GM23338 (cell line): Measurements from ENCODE around the gene IFNL1. TPM values are rescaled to one million over a fixed set of nuclear protein-coding genes. Genes with fewer than 3 reads are reported as not detected.

ENCODE experiments used
- ATAC-seq: fragments of 200-7000 bp; cut with Tn5 transposase; 3 replicates; pipeline ENCODE4 v1.9.1; 2020
- DNase-seq: peaks from one replicate; pipeline ENCODE4 v3.0.0-alpha.2; 2015; ENCODE audit warnings: low spot score
- H2AFZ ChIP-seq: fragments of 200-600 bp; sonication (generic); 2 replicates; pipeline ENCODE4 v1.8.0; 2016; ENCODE audit warnings: antibody characterized with exemption, mild to moderate bottlenecking, moderate library complexity
- H3F3A ChIP-seq: fragments of 200-600 bp; sonication (generic); replicated peaks from 2 replicates; pipeline ENCODE4 v1.8.0; 2017; ENCODE audit warnings: antibody characterized with exemption, mixed run types, low read depth
- H3K27ac ChIP-seq: fragments of 200-600 bp; sonication (generic); 2 replicates; pipeline ENCODE4 v1.6.1; 2016; ENCODE audit warnings: low read depth
- H3K27me3 ChIP-seq: fragments of 200-600 bp; sonication (generic); 2 replicates; pipeline ENCODE4 v1.8.0; 2016; ENCODE audit warnings: mild to moderate bottlenecking, mixed run types, moderate library complexity; ENCODE audit not compliant: insufficient read depth
- H3K36me3 ChIP-seq: fragments of 200-600 bp; sonication (generic); 2 replicates; pipeline ENCODE4 v1.8.0; 2016; ENCODE audit warnings: mild to moderate bottlenecking; ENCODE audit not compliant: insufficient read depth
- H3K4me1 ChIP-seq: fragments of 200-600 bp; sonication (generic); 2 replicates; pipeline ENCODE4 v1.8.0; 2016; ENCODE audit warnings: mild to moderate bottlenecking, moderate library complexity; ENCODE audit not compliant: insufficient read depth
- H3K4me2 ChIP-seq: fragments of 200-600 bp; sonication (generic); 2 replicates; pipeline ENCODE4 v1.7.1; 2017; ENCODE audit warnings: mixed run types
- H3K4me3 ChIP-seq: fragments of 200-600 bp; sonication (generic); 2 replicates; pipeline ENCODE4 v1.6.1; 2016; ENCODE audit warnings: mixed run types
- H3K79me2 ChIP-seq: fragments of 200-600 bp; sonication (generic); replicated peaks from 2 replicates; pipeline ENCODE4 v1.8.0; 2017; ENCODE audit warnings: mild to moderate bottlenecking; ENCODE audit not compliant: insufficient read depth
- H3K9me2 ChIP-seq: fragments of 200-600 bp; sonication (generic); 2 replicates; pipeline ENCODE4 v1.8.0; 2017; ENCODE audit not compliant: insufficient read depth
- H4K20me1 ChIP-seq: fragments of 200-600 bp; sonication (generic); replicated peaks from 2 replicates; pipeline ENCODE4 v1.8.0; 2017; ENCODE audit warnings: mild to moderate bottlenecking; ENCODE audit not compliant: insufficient read depth
- H3K27ac Mint-ChIP-seq: 2 replicates; pipeline ENCODE4 v1.8.0; 2020; ENCODE audit warnings: inconsistent platforms, mild to moderate bottlenecking, moderate library complexity, mixed read lengths
- H3K27me3 Mint-ChIP-seq: 3 replicates; pipeline ENCODE4 v1.8.0; 2022; ENCODE audit warnings: low read depth, mild to moderate bottlenecking, moderate library complexity, mixed read lengths, inconsistent platforms; ENCODE audit not compliant: insufficient read depth, poor library complexity
- H3K36me3 Mint-ChIP-seq: 3 replicates; pipeline ENCODE4 v1.8.0; 2021; ENCODE audit warnings: low read depth, mild to moderate bottlenecking, inconsistent platforms, moderate library complexity, mixed read lengths
- H3K4me1 Mint-ChIP-seq: 3 replicates; pipeline ENCODE4 v1.8.0; 2020; ENCODE audit warnings: mild to moderate bottlenecking, inconsistent platforms, mixed read lengths
- H3K4me3 Mint-ChIP-seq: 3 replicates; pipeline ENCODE4 v1.8.0; 2021; ENCODE audit warnings: moderate library complexity, mild to moderate bottlenecking, inconsistent platforms, mixed read lengths
- H3K9me3 Mint-ChIP-seq: 3 replicates; pipeline ENCODE4 v1.8.0; 2020; ENCODE audit warnings: moderate library complexity, mild to moderate bottlenecking, inconsistent platforms, mixed read lengths
- EZH2 ChIP-seq: fragments of 200-600 bp; sonication (generic); IDR thresholded peaks from one replicate; pipeline ENCODE4 v1.8.0; 2017; ENCODE audit warnings: antibody characterized with exemption, mild to moderate bottlenecking, low read depth; ENCODE audit not compliant: unreplicated experiment
- EZH2phosphoT487 ChIP-seq: fragments of 200-600 bp; sonication (generic); IDR thresholded peaks from one replicate; pipeline ENCODE4 v1.8.1; 2018; ENCODE audit warnings: antibody characterized with exemption; ENCODE audit not compliant: unreplicated experiment
- JUNB ChIP-seq: IDR thresholded peaks from one replicate; pipeline ENCODE4 v1.6.1; 2016; ENCODE audit warnings: antibody characterized with exemption; ENCODE audit not compliant: unreplicated experiment
- NANOG ChIP-seq: IDR thresholded peaks from 2 replicates; pipeline ENCODE4 v1.6.1; 2016; ENCODE audit warnings: antibody characterized with exemption, borderline replicate concordance
- POLR2AphosphoS5 ChIP-seq: IDR thresholded peaks from 2 replicates; pipeline ENCODE4 v1.6.1; 2016; ENCODE audit warnings: antibody characterized with exemption, low read depth
- STAT1 ChIP-seq: IDR thresholded peaks from one replicate; pipeline ENCODE4 v1.6.1; 2016; ENCODE audit warnings: antibody characterized with exemption; ENCODE audit not compliant: unreplicated experiment
- ZNF114 ChIP-seq: fragments of 250-450 bp; sonication (Bioruptor Pico); IDR thresholded peaks from 2 replicates; pipeline ENCODE4 v1.5.0; 2020; ENCODE audit warnings: mild to moderate bottlenecking, moderate library complexity
- polyA plus RNA-seq: library from polyadenylated mRNA; unstranded; fragments of >200 nt; fragmentation: Nextera tagmentation; extraction: Ambion mirVana; gene quantifications from 2 replicates; pipeline ENCODE4 v1.2.1, GENCODE V29; 2016
- total RNA-seq: library from RNA; depleted of rRNA; stranded (reverse); fragments of >200 nt; shearing (Covaris generic); gene quantifications from 2 replicates; pipeline ENCODE4 v1.2.3, GENCODE V29; 2014
- TF ChIP-seq, protein P1 (sequence below): fragments of 250-450 bp; sonication (Bioruptor Pico); IDR thresholded peaks from 2 replicates; pipeline ENCODE4 v1.5.0; 2020; ENCODE audit warnings: mild to moderate bottlenecking, moderate library complexity
- TF ChIP-seq, protein P2 (sequence below): IDR thresholded peaks from 2 replicates; pipeline ENCODE4 v1.6.1; 2016; ENCODE audit warnings: antibody characterized with exemption

The IFNL1 gene
- total and polyA plus RNA-seq, 2 experiments from 2014 or later, result not detected

DNA sequence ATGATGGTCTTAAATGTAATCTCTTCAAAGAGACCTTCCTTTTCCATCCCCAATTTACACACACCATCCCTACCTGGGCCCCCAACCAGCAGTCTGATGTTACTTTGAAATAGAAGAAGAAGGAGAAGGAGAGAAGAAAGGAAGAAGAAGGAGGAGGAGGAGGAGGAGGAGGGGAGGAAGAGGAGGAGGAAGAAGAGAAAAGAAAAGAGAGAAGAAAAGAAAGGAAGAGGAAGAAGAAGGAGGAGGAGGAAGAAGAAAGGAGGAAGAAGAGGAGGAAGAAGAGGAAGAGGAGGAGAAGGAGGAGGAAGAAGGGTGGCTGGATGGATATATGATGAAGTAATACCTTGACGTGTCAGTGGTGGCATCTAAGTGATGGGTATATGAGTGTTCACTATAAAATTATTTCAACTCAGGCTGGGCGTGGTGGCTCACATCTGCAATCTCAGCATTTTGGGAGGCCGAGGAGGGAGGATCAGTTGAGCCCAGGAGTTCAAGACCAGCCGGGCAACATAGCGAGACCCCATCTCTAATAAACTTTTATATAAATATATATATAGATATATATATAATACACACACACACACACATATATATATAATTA is 28.1 kb downstream of the IFNL1 start:
- Histone ChIP-seq H3K27me3 (peaks cover 10% of the 10 kb centered on the region; the same call in 1 of the 2 replicates), H3K4me1 (peaks cover 17% of the 10 kb centered on the region), H3K36me3 (no peaks in the 10 kb centered on the region), H4K20me1 (no peaks in the 10 kb centered on the region), H3F3A (0 out of 2 replicates have a peak, but pooled peaks cover 2% of the 10 kb centered on the region), H3K4me3 (no peak overlapping the region), H3K27ac (no peak overlapping the region), H3K4me2 (no peak overlapping the region), H3K9me2 (no peaks in the 10 kb centered on the region), H3K79me2 (peaks cover 1% of the 10 kb centered on the region; the same call in 1 of the 2 replicates), H2AFZ (no peak overlapping the region)
- no peak for ATAC-seq
- H3K36me3 Mint-ChIP-seq, result no peaks in the 10 kb centered on the region
- TF ChIP-seq EZH2phosphoT487 (no peak), STAT1 (no peak), EZH2 (no peak), POLR2AphosphoS5 (no peak), NANOG (no peak), JUNB (no peak), ZNF114 (CRISPR knock-in tag) (no peak)
- TF ChIP-seq, protein P1, sequence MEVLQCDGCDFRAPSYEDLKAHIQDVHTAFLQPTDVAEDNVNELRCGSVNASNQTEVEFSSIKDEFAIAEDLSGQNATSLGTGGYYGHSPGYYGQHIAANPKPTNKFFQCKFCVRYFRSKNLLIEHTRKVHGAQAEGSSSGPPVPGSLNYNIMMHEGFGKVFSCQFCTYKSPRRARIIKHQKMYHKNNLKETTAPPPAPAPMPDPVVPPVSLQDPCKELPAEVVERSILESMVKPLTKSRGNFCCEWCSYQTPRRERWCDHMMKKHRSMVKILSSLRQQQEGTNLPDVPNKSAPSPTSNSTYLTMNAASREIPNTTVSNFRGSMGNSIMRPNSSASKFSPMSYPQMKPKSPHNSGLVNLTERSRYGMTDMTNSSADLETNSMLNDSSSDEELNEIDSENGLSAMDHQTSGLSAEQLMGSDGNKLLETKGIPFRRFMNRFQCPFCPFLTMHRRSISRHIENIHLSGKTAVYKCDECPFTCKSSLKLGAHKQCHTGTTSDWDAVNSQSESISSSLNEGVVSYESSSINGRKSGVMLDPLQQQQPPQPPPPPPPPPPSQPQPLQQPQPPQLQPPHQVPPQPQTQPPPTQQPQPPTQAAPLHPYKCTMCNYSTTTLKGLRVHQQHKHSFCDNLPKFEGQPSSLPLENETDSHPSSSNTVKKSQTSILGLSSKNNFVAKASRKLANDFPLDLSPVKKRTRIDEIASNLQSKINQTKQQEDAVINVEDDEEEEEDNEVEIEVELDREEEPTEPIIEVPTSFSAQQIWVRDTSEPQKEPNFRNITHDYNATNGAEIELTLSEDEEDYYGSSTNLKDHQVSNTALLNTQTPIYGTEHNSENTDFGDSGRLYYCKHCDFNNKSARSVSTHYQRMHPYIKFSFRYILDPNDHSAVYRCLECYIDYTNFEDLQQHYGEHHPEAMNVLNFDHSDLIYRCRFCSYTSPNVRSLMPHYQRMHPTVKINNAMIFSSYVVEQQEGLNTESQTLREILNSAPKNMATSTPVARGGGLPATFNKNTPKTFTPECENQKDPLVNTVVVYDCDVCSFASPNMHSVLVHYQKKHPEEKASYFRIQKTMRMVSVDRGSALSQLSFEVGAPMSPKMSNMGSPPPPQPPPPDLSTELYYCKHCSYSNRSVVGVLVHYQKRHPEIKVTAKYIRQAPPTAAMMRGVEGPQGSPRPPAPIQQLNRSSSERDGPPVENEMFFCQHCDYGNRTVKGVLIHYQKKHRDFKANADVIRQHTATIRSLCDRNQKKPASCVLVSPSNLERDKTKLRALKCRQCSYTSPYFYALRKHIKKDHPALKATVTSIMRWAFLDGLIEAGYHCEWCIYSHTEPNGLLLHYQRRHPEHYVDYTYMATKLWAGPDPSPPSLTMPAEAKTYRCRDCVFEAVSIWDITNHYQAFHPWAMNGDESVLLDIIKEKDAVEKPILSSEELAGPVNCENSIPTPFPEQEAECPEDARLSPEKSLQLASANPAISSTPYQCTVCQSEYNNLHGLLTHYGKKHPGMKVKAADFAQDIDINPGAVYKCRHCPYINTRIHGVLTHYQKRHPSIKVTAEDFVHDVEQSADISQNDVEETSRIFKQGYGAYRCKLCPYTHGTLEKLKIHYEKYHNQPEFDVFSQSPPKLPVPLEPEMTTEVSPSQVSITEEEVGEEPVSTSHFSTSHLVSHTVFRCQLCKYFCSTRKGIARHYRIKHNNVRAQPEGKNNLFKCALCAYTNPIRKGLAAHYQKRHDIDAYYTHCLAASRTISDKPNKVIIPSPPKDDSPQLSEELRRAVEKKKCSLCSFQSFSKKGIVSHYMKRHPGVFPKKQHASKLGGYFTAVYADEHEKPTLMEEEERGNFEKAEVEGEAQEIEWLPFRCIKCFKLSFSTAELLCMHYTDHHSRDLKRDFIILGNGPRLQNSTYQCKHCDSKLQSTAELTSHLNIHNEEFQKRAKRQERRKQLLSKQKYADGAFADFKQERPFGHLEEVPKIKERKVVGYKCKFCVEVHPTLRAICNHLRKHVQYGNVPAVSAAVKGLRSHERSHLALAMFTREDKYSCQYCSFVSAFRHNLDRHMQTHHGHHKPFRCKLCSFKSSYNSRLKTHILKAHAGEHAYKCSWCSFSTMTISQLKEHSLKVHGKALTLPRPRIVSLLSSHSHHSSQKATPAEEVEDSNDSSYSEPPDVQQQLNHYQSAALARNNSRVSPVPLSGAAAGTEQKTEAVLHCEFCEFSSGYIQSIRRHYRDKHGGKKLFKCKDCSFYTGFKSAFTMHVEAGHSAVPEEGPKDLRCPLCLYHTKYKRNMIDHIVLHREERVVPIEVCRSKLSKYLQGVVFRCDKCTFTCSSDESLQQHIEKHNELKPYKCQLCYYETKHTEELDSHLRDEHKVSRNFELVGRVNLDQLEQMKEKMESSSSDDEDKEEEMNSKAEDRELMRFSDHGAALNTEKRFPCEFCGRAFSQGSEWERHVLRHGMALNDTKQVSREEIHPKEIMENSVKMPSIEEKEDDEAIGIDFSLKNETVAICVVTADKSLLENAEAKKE (CRISPR knock-in tag), result no peak
- TF ChIP-seq, protein P2, sequence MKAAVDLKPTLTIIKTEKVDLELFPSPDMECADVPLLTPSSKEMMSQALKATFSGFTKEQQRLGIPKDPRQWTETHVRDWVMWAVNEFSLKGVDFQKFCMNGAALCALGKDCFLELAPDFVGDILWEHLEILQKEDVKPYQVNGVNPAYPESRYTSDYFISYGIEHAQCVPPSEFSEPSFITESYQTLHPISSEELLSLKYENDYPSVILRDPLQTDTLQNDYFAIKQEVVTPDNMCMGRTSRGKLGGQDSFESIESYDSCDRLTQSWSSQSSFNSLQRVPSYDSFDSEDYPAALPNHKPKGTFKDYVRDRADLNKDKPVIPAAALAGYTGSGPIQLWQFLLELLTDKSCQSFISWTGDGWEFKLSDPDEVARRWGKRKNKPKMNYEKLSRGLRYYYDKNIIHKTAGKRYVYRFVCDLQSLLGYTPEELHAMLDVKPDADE, result no peak
- H3K9me3 Mint-ChIP-seq, result peaks cover 4% of the 10 kb centered on the region; the same call in 1 of the 3 replicates
- H3K27me3 Mint-ChIP-seq, result peaks cover 34% of the 10 kb centered on the region
- H3K27ac Mint-ChIP-seq, result no peak overlapping the region
- DNase-seq, result no peak
- peaks cover 22% of the 10 kb centered on the region for H3K4me1 Mint-ChIP-seq
- no peak overlapping the region for H3K4me3 Mint-ChIP-seq
